ENCODE results near the gene BTNL3. TPM values are rescaled to one million over a fixed set of nuclear protein-coding genes. Genes with fewer than 3 reads are reported as not detected.

BTNL3 gene
- total RNA-seq, 1 experiment from 2014 or later: not detected

DNA sequence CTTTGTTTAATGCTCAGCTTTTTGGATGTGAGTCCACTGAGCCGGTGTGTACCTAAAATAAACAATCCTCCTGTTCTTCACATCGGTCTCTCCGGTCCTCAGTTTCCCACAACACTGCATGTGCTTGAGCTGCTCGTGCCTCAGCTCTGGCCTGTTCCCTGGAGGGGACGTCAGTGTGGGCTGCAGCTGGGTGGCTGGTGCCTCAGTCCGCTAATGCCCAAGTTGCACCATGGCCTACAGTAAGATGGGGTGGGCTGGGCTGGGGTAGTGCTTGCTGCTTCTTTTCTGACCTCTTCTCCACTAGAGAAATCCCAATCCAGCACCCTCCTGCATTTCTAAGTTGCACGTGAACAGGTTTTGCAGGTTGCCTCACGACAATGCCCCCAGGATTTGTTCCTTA is 50.8 kb downstream of the BTNL3 start:
- no peaks in the 10 kb centered on the region for H3F3A ChIP-seq (ENCODE audit: insufficient read depth, low read depth)
- H3K9me3 ChIP-seq (ENCODE audit: insufficient read depth, low read depth): no peaks in the 10 kb centered on the region
- no peaks in the 10 kb centered on the region for H3K9me2 ChIP-seq (ENCODE audit: insufficient read depth)
- H2AFZ ChIP-seq: no peak overlapping the region
- intact Hi-C loops (cut with micrococcal nuclease; ENCODE audit: unreplicated experiment): no loop called here
- ChIA-PET POLR2A (ENCODE audit: unreplicated experiment) (no interaction called here), CTCF (no interaction called here)
- no peaks in the 10 kb centered on the region for H3K4me1 ChIP-seq (replicated peaks; ENCODE audit: insufficient read depth)
- peaks cover 97% of the 10 kb centered on the region for H3K27me3 ChIP-seq (ENCODE audit: insufficient read depth, low read depth)
- H3K36me3 ChIP-seq (ENCODE audit: low read depth): no peaks in the 10 kb centered on the region
- no peaks in the 10 kb centered on the region for H4K20me1 ChIP-seq (ENCODE audit: insufficient read depth)
- no peak for TF ChIP-seq CTCF (conservative IDR thresholded peaks at IDR 0.05)
- no peak for TF ChIP-seq EZH2 (IDR thresholded peaks at IDR 0.05; ENCODE audit: low read depth)
- no peak overlapping the region for H3K27ac ChIP-seq
- H3K4me3 ChIP-seq: no peak overlapping the region
- no TSS peak for BruUV-seq (replicated peaks)
- no peak for DNase-seq
- no peak overlapping the region for H3K4me2 ChIP-seq
- H3K79me2 ChIP-seq (ENCODE audit: low read depth): no peaks in the 10 kb centered on the region

DNA sequence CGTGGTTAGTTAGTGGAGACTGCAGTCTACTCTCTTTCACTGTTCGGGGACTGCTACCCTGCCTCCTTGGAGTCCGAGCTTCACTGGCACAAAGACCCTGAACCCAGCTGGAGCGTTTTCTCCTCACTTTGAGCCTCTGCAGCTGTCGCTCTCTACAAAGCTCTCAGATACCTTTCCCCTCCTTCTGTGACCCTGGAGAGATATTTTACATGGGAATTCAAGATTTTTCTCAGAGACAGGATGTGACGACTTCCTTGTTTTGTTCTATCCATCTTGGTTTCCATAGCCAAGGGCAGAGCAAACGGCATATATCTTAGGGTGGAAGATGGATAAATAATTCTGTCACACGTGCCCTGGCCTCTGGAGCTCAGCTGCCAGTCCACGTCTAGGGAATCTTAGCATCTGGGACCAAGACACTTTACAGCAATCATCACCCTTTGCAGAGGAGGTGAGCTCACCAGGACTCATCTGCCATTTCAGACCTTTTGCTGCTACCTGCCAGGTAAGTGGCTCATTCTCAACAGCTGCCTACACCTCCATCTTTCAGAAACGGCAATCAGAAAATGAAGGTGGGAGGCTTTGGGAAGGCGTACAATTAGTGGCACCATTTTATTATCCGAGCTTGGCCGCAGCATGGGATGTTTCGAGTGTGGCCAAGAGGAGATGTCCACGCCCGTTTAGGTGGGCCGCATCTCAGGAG is 51.4 kb downstream of the BTNL3 start, which contains the start of gene BTNL9:
BTNL9 (plus strand) TSS at position 336 of the 700 bp plus-strand sequence. CDS start 5,224 bp downstream, outside the sequence.
- TF ChIP-seq EZH2 (IDR thresholded peaks at IDR 0.05; ENCODE audit: low read depth) (no peak), CTCF (conservative IDR thresholded peaks at IDR 0.05) (no peak)
- no peaks in the 10 kb centered on the region for H3K9me2 ChIP-seq (ENCODE audit: insufficient read depth)
- no peaks in the 10 kb centered on the region for H3F3A ChIP-seq (ENCODE audit: insufficient read depth, low read depth)
- ChIA-PET CTCF (no interaction called here), POLR2A (ENCODE audit: unreplicated experiment) (no interaction called here)
- no TSS peak for BruUV-seq (replicated peaks)
- no peaks in the 10 kb centered on the region for H4K20me1 ChIP-seq (ENCODE audit: insufficient read depth)
- H3K4me1 ChIP-seq (replicated peaks; ENCODE audit: insufficient read depth): no peaks in the 10 kb centered on the region
- intact Hi-C loops (cut with micrococcal nuclease; ENCODE audit: unreplicated experiment): loop anchor here (5.0 kb wide), 1 partner anchor 258 kb away; no protein-coding TSS in a partner anchor
- H3K9me3 ChIP-seq (ENCODE audit: insufficient read depth, low read depth): no peaks in the 10 kb centered on the region
- peaks cover 97% of the 10 kb centered on the region for H3K27me3 ChIP-seq (ENCODE audit: insufficient read depth, low read depth)
- H3K4me2 ChIP-seq: no peak within 1 kb of the TSS
- H3K4me3 ChIP-seq: no peak within 1 kb of the TSS
- H3K79me2 ChIP-seq (ENCODE audit: low read depth): no peaks in the 10 kb centered on the region
- DNase-seq: no peak
- H3K36me3 ChIP-seq (ENCODE audit: low read depth): no peaks in the 10 kb centered on the region
- no peak within 1 kb of the TSS for H2AFZ ChIP-seq
- no peak within 1 kb of the TSS for H3K27ac ChIP-seq

DNA sequence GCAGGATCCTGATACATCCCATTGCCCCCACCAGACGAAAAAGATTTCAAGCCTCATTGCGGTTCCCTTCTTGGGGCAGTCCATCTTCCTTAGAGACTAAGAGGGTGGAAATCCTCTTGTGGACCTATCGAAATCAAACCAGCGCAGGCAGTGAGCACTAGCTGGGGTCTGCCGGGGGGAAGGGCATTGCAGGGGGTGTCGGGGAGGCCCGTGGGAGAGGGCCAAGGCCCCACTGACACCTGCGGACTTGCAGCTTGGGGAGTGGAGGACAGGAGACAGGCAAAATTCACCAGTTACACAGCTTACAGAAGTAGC is 51.9 kb downstream of the BTNL3 start:
- Histone ChIP-seq H3F3A (ENCODE audit: insufficient read depth, low read depth) (no peaks in the 10 kb centered on the region), H3K9me2 (ENCODE audit: insufficient read depth) (no peaks in the 10 kb centered on the region), H3K79me2 (ENCODE audit: low read depth) (no peaks in the 10 kb centered on the region), H3K27ac (no peak overlapping the region), H4K20me1 (ENCODE audit: insufficient read depth) (no peaks in the 10 kb centered on the region), H3K27me3 (ENCODE audit: insufficient read depth, low read depth) (peaks cover 95% of the 10 kb centered on the region), H3K4me1 (replicated peaks; ENCODE audit: insufficient read depth) (no peaks in the 10 kb centered on the region), H2AFZ (no peak overlapping the region), H3K4me3 (no peak overlapping the region), H3K36me3 (ENCODE audit: low read depth) (no peaks in the 10 kb centered on the region), H3K9me3 (ENCODE audit: insufficient read depth, low read depth) (no peaks in the 10 kb centered on the region), H3K4me2 (no peak overlapping the region)
- no TSS peak for BruUV-seq (replicated peaks)
- intact Hi-C loops (cut with micrococcal nuclease; ENCODE audit: unreplicated experiment): loop anchor here (5.0 kb wide), 1 partner anchor 258 kb away; no protein-coding TSS in a partner anchor
- POLR2A ChIA-PET (ENCODE audit: unreplicated experiment): no interaction called here
- TF ChIP-seq EZH2 (IDR thresholded peaks at IDR 0.05; ENCODE audit: low read depth) (no peak), CTCF (conservative IDR thresholded peaks at IDR 0.05) (no peak)
- no peak for DNase-seq
- CTCF ChIA-PET: no interaction called here
